HG03354 (cell line): ENCODE measurements around the gene ZNG1E.
"Not testable (repeated sequence)": the region's sequence is repeated elsewhere in the genome, so short reads cannot be mapped to it uniquely, and the experiment has no call there.

Source experiments
- ATAC-seq: cut with Tn5 transposase; IDR thresholded peaks from one replicate; pipeline ENCODE4 v1.9.1; 2021; ENCODE audit warnings: mild to moderate bottlenecking; ENCODE audit not compliant: unreplicated experiment, poor library complexity, severe bottlenecking

The ZNG1E gene

DNA sequence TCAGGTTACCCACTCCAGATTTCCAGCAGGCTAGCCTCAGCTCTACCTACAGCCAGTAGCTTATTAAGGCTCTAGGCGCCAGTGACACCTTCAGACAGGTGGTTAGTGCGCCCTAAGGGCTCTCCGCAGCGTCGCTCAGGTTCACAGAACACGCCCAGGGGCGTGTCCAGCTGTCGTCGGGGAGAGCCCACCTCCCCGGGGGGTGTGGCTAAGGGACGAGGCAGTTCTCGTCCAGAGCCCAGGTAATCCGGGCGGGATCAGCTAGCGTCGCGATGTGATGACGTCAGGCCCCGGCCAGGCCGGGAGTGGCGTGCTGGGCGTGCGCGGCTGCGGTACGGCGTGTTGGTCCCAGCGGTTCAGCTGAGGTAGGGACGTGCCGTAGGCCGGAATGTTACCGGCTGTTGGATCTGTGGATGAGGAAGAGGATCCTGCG, at the start of gene ZNG1E:
Gene ZNG1E (plus strand): TSS at position 340 of the 433 bp plus-strand sequence. CDS start 49 bp downstream, at position 389.
- ATAC-seq = not testable (repeated sequence)

DNA sequence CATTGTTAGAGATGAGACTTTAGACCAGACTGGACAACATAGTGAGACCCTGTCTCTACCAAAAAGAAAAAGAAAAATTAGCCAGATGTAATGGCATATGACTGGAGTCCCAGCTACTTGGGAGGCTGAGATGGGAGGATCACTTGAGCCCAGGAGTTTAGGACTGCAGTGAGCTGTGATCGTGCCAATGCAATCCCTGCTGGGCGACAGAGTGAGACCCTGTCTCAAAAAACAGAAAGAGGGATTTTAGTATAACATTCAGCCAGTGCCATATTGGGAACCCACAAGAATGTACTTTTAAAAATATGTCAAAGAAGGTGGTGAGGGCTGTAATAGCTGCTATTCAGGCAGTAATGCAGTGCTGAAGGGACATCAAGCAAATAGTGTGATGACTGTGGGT, 2.1 kb upstream of the ZNG1E start:
- ATAC-seq = not testable (repeated sequence)

GRCh38 chr9:65675018-65675417, 710 bp upstream of the ZNG1E start:
- not testable (repeated sequence) for ATAC-seq

DNA sequence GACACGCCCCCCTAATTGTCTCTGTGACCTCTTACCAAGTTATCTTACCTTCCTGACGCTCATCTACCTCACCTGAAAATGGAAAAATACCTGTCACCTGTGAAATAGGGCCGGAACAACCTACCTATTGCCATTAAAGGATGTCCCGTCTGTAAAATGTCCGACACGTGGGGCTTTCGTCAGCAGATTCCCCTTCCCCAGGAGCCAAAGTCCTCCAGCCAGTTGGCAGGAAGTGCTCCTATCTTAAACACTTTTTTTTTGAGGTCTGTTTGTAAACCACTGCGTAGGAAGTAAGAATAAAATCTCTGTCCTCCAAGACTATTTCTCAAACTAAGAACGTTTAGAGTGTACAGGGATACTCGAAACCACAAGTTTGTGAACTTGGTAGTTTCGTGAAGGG, 661 bp downstream of the ZNG1E start:
- not testable (repeated sequence) for ATAC-seq

DNA sequence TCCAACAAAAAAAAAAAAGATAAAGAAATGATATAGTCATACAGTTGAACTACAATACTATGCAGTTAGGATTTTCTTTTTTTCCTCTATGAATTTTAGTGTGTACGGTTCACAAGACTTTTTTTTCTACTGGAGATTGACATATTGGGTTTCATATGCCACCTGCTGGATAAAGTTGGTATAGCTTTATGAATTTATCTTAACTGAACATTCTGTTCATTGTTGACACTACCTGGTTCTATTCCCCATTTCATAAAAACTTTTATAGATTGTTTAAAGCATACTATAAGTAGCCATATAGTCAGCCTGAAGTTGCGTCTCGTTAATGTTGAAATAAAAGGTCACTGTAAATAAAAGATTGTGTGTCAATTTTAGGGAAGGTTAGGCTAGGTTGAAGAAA, 2.8 kb downstream of the ZNG1E start:
- not testable (repeated sequence) for ATAC-seq

- not testable (repeated sequence) for ATAC-seq
These were observed 27.8 kb downstream of the ZNG1E start for GRCh38 chr9:65703550-65703949.

DNA sequence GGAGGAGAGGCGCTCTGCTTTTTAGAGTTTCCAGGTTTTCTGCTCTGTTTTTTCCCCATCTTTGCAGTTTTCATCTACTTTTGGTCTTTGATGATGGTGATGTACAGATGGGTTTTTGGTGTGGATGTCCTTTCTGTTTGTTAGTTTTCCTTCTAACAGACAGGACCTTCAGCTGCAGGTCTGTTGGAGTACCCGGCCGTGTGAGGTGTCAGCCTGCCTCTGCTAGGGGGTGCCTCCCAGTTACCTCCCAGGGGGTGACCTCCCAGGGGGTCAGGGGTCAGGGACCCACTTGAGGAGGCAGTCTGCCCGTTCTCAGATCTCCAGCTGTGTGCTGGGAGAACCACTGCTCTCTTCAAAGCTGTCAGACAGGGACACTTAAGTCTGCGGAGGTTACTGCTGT, 38.7 kb downstream of the ZNG1E start:
- not testable (repeated sequence) for ATAC-seq

- not testable (repeated sequence) for ATAC-seq
These were observed 61.4 kb downstream of the ZNG1E start, which contains the start of gene FOXD4L4 for GRCh38 chr9:65737096-65737564. Gene FOXD4L4, plus strand, starts transcription at chr9:65737146. Its CDS starts 0 bp downstream, at chr9:65737146.

DNA sequence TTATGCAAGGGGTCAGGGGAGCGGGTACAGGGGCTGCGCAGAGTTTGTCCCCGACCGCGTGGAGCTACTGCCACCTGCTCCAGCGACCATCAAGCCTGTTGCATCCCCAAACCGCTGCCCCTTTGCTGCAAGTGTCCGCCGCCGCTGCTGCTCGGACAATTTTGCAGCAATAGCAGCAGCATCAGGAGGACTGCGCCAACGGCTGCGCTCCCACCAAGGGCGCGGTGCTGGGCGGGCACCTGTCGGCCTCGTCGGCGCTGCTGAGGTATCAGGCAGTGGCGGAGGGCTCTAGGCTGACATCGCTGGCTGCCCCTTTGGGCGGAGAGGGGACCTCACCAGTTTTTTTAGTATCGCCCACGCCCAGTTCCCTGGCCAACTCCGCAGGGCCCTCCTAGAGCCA, 62.4 kb downstream of the ZNG1E start:
- ATAC-seq = not testable (repeated sequence)
